Fibroblast of lung (primary cell): ENCODE data around the gene KIRREL3. TPM values are rescaled to one million over a fixed set of nuclear protein-coding genes. Genes with fewer than 3 reads are reported as not detected.

ENCODE experiments used
- DNase-seq, 2 donors: peaks; one replicate each; pipeline versions ENCODE4 v3.0.0 to v3.0.0-alpha.2; 2010; ENCODE audit warnings: low read depth in 2 of 2
- H2AFZ ChIP-seq: 2 replicates; pipeline ENCODE4 v1.5.1; 2012; ENCODE audit warnings: low read length, control low read depth, inconsistent platforms
- H3K27ac ChIP-seq: 2 replicates; pipeline ENCODE4 v1.5.1; 2011; ENCODE audit warnings: low read length, control low read depth; ENCODE audit not compliant: insufficient read depth
- H3K27me3 ChIP-seq: 2 replicates; pipeline ENCODE4 v1.5.1; 2011; ENCODE audit warnings: mild to moderate bottlenecking, low read length; ENCODE audit not compliant: control insufficient read depth, insufficient read depth
- H3K36me3 ChIP-seq: 2 replicates; pipeline ENCODE4 v1.5.1; 2011; ENCODE audit warnings: low read length; ENCODE audit not compliant: control insufficient read depth, insufficient read depth
- H3K4me1 ChIP-seq: 2 replicates; pipeline ENCODE4 v1.5.1; 2011; ENCODE audit warnings: low read length; ENCODE audit not compliant: control insufficient read depth, insufficient read depth; ENCODE audit errors: extremely low read depth
- H3K4me2 ChIP-seq: 2 replicates; pipeline ENCODE4 v1.5.1; 2011; ENCODE audit warnings: low read length, control low read depth; ENCODE audit not compliant: insufficient read depth; ENCODE audit errors: extremely low read depth
- H3K4me3 ChIP-seq, 4 experiments: fragments of 200-600 bp in 1 of 4; sonication (generic) in 1 of 4; replicated peaks in 1 of 4; 2 replicates each; pipeline ENCODE4 v1.5.1; 2011 to 2016; ENCODE audit warnings: low read length in 4 of 4, low read depth in 3 of 4, mild to moderate bottlenecking in 3 of 4, control low read depth in 2 of 4, inconsistent platforms in 1 of 4, mixed read lengths in 1 of 4; ENCODE audit not compliant: insufficient read depth in 1 of 4; ENCODE audit errors: control extremely low read depth in 1 of 4
- H3K79me2 ChIP-seq: 2 replicates; pipeline ENCODE4 v1.5.1; 2012; ENCODE audit warnings: mild to moderate bottlenecking, low read length, inconsistent platforms; ENCODE audit not compliant: control insufficient read depth, insufficient read depth
- H3K9ac ChIP-seq: 2 replicates; pipeline ENCODE4 v1.5.1; 2011; ENCODE audit warnings: mild to moderate bottlenecking, low read length, control low read depth; ENCODE audit not compliant: insufficient read depth
- H3K9me3 ChIP-seq: 2 replicates; pipeline ENCODE4 v1.5.1; 2012; ENCODE audit warnings: low read depth, low read length; ENCODE audit not compliant: control insufficient read depth, insufficient read depth
- H4K20me1 ChIP-seq: 2 replicates; pipeline ENCODE4 v1.5.1; 2011; ENCODE audit warnings: low read length; ENCODE audit not compliant: control insufficient read depth, insufficient read depth; ENCODE audit errors: extremely low read depth
- CTCF ChIP-seq, 2 donors: IDR thresholded peaks in 1 of 2; conservative IDR thresholded peaks in 1 of 2; 1 replicate in 1 of 2; 2 replicates in 1 of 2; pipeline ENCODE4 v1.5.1; 2011 to 2012; ENCODE audit warnings: low read length in 2 of 2, control low read depth in 1 of 2, inconsistent platforms in 1 of 2, low read depth in 1 of 2, mild to moderate bottlenecking in 1 of 2
- EZH2 ChIP-seq: IDR thresholded peaks from 2 replicates; pipeline ENCODE4 v1.5.1; 2012; ENCODE audit warnings: low read length, control low read depth, mild to moderate bottlenecking; ENCODE audit errors: missing control alignments
- polyA plus RNA-seq, 2 donors: library from polyadenylated mRNA; depleted of rRNA in 1 of 2; stranded (reverse) in 1 of 2; unstranded in 1 of 2; fragments of >200 nt; gene quantifications; 2 replicates each; pipeline ENCODE4 v1.2.1, GENCODE V29; 2011 to 2012; ENCODE audit warnings: missing spikeins in 1 of 2
- total RNA-seq: library from RNA; depleted of rRNA; stranded (reverse); fragments of >200 nt; gene quantifications from 2 replicates; pipeline ENCODE4 v1.2.1, GENCODE V29; 2014

The KIRREL3 gene
- total and polyA plus RNA-seq, 2 donors (not counting 1 experiment from before 2014, with no cell fraction given) = 2.8 to 6.1 TPM

- Histone ChIP-seq H3K9ac (no peak overlapping the region), H3K27me3 (no peaks in the 10 kb centered on the region), H3K79me2 (no peaks in the 10 kb centered on the region), H3K9me3 (no peaks in the 10 kb centered on the region), H3K36me3 (no peaks in the 10 kb centered on the region), H4K20me1 (no peaks in the 10 kb centered on the region), H3K4me2 (no peak overlapping the region), H3K4me1 (no peaks in the 10 kb centered on the region), H3K27ac (no peak overlapping the region), H3K4me3 (no peak overlapping the region), H2AFZ (no peak overlapping the region)
- no peak for TF ChIP-seq CTCF (conservative IDR thresholded peaks at IDR 0.05 in 1 of 2, IDR thresholded peaks at IDR 0.05 in 1 of 2; ENCODE audit: low read depth in 1 of 2, low read length in 2 of 2)
- TF ChIP-seq EZH2 = no peak
- peak in 1 of 2 donors; percentile 22 for DNase-seq
Observed at GRCh38 chr11:126702987-126703386, 297.6 kb downstream of the KIRREL3 start.

- no peak for DNase-seq
- no peaks in the 10 kb centered on the region for H3K36me3 ChIP-seq
- H3K79me2 ChIP-seq = no peaks in the 10 kb centered on the region
- no peak overlapping the region for H3K9ac ChIP-seq
- H3K4me1 ChIP-seq = no peaks in the 10 kb centered on the region
- H3K4me2 ChIP-seq = no peak overlapping the region
- H3K27me3 ChIP-seq = no peaks in the 10 kb centered on the region
- H4K20me1 ChIP-seq = no peaks in the 10 kb centered on the region
- TF ChIP-seq CTCF (conservative IDR thresholded peaks at IDR 0.05 in 1 of 2, IDR thresholded peaks at IDR 0.05 in 1 of 2; ENCODE audit: low read depth in 1 of 2, low read length in 2 of 2) (no peak), EZH2 (no peak)
- H3K9me3 ChIP-seq = no peaks in the 10 kb centered on the region
- no peak overlapping the region for H3K27ac ChIP-seq
- H3K4me3 ChIP-seq = no peak overlapping the region
- H2AFZ ChIP-seq = no peak overlapping the region
Observed at GRCh38 chr11:126702165-126702720, 298.3 kb downstream of the KIRREL3 start.

- Histone ChIP-seq H3K27ac (no peak overlapping the region), H2AFZ (no peak overlapping the region), H4K20me1 (no peaks in the 10 kb centered on the region), H3K36me3 (no peaks in the 10 kb centered on the region), H3K79me2 (no peaks in the 10 kb centered on the region), H3K4me3 (no peak overlapping the region), H3K27me3 (no peaks in the 10 kb centered on the region), H3K9me3 (no peaks in the 10 kb centered on the region), H3K9ac (no peak overlapping the region), H3K4me1 (no peaks in the 10 kb centered on the region), H3K4me2 (no peak overlapping the region)
- DNase-seq = no peak
- TF ChIP-seq CTCF (conservative IDR thresholded peaks at IDR 0.05 in 1 of 2, IDR thresholded peaks at IDR 0.05 in 1 of 2; ENCODE audit: low read depth in 1 of 2, low read length in 2 of 2) (no peak), EZH2 (no peak)
Observed at GRCh38 chr11:126701520-126701897, 299.1 kb downstream of the KIRREL3 start.
